ENCODE measurements around the gene PNPLA8. TPM values are rescaled to one million over a fixed set of nuclear protein-coding genes. Genes with fewer than 3 reads are reported as not detected.
"Not testable (repeated sequence)": the region's sequence is repeated elsewhere in the genome, so short reads cannot be mapped to it uniquely, and the experiment has no call there.

Gene PNPLA8
- total RNA-seq, 1 experiment from 2014 or later: 31.3 TPM

GRCh38 chr7:108541478-108541877, 15.5 kb upstream of the PNPLA8 start:
- H3K9me2 ChIP-seq (ENCODE audit: insufficient read depth): no peaks in the 10 kb centered on the region
- intact Hi-C loops (cut with micrococcal nuclease; ENCODE audit: unreplicated experiment): no loop called here
- H3K9me3 ChIP-seq (ENCODE audit: insufficient read depth, low read depth): no peaks in the 10 kb centered on the region
- H3K27me3 ChIP-seq (ENCODE audit: insufficient read depth, low read depth): no peaks in the 10 kb centered on the region
- H3K4me3 ChIP-seq: no peak overlapping the region
- H3K27ac ChIP-seq: no peak overlapping the region
- TF ChIP-seq EZH2 (IDR thresholded peaks at IDR 0.05; ENCODE audit: low read depth): no peak
- no peak for TF ChIP-seq CTCF (conservative IDR thresholded peaks at IDR 0.05)
- ChIA-PET POLR2A (ENCODE audit: unreplicated experiment) (no interaction called here), CTCF (no interaction called here)
- no peaks in the 10 kb centered on the region for H3K4me1 ChIP-seq (replicated peaks; ENCODE audit: insufficient read depth)
- H3K79me2 ChIP-seq (ENCODE audit: low read depth): no peaks in the 10 kb centered on the region
- no peak overlapping the region for H3K4me2 ChIP-seq
- no TSS peak for BruUV-seq (replicated peaks)
- H3F3A ChIP-seq (ENCODE audit: insufficient read depth, low read depth): no peaks in the 10 kb centered on the region
- H2AFZ ChIP-seq: no peak overlapping the region
- no peak for DNase-seq
- no peaks in the 10 kb centered on the region for H3K36me3 ChIP-seq (ENCODE audit: low read depth)
- H4K20me1 ChIP-seq (ENCODE audit: insufficient read depth): no peaks in the 10 kb centered on the region

- BruUV-seq (replicated peaks); H2AFZ ChIP-seq; H3K36me3 ChIP-seq (ENCODE audit: low read depth); H3F3A ChIP-seq (ENCODE audit: insufficient read depth, low read depth); H3K79me2 ChIP-seq (ENCODE audit: low read depth); H3K27ac ChIP-seq; H3K9me3 ChIP-seq (ENCODE audit: insufficient read depth, low read depth); H3K27me3 ChIP-seq (ENCODE audit: insufficient read depth, low read depth); H3K9me2 ChIP-seq (ENCODE audit: insufficient read depth); CTCF ChIA-PET; intact Hi-C loops (cut with micrococcal nuclease; ENCODE audit: unreplicated experiment); H3K4me1 ChIP-seq (replicated peaks; ENCODE audit: insufficient read depth); DNase-seq; POLR2A ChIA-PET (ENCODE audit: unreplicated experiment); H3K4me3 ChIP-seq; H3K4me2 ChIP-seq; H4K20me1 ChIP-seq (ENCODE audit: insufficient read depth): not testable (repeated sequence)
Measured at GRCh38 chr7:108538685-108539084, 12.8 kb upstream of the PNPLA8 start.

DNA sequence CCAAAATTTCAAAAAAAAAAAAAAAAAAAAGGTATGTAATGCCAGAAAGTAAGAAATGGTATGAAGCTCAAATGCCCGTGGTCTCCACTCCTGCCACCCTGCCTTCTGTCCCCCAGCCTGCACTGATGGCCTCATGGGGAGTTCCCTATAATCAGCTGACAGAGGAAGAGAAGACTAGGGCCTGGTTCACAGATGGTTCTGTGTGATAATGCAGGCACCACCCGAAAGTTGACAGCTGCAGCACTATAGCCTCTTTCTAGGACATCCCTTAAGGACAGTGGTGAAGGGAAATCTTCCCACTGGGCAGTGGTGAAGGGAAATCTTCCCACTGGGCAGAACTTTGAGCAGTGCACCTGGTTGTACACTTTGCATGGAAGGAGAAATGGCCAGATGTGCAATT, 12.3 kb upstream of the PNPLA8 start:
- CTCF ChIA-PET; intact Hi-C loops (cut with micrococcal nuclease; ENCODE audit: unreplicated experiment); BruUV-seq (replicated peaks): not testable (repeated sequence)

GRCh38 chr7:108537229-108537628, 11.3 kb upstream of the PNPLA8 start:
- H3K36me3 ChIP-seq (ENCODE audit: low read depth): no peaks in the 10 kb centered on the region
- BruUV-seq (replicated peaks): no TSS peak
- no peak overlapping the region for H3K4me3 ChIP-seq
- DNase-seq: no peak
- no peaks in the 10 kb centered on the region for H3K79me2 ChIP-seq (ENCODE audit: low read depth)
- ChIA-PET POLR2A (ENCODE audit: unreplicated experiment) (no interaction called here), CTCF (no interaction called here)
- H3K9me3 ChIP-seq (ENCODE audit: insufficient read depth, low read depth): no peaks in the 10 kb centered on the region
- no peaks in the 10 kb centered on the region for H3F3A ChIP-seq (ENCODE audit: insufficient read depth, low read depth)
- H4K20me1 ChIP-seq (ENCODE audit: insufficient read depth): no peaks in the 10 kb centered on the region
- no peak overlapping the region for H2AFZ ChIP-seq
- H3K9me2 ChIP-seq (ENCODE audit: insufficient read depth): no peaks in the 10 kb centered on the region
- TF ChIP-seq CTCF (conservative IDR thresholded peaks at IDR 0.05) (no peak), EZH2 (IDR thresholded peaks at IDR 0.05; ENCODE audit: low read depth) (no peak)
- no peaks in the 10 kb centered on the region for H3K4me1 ChIP-seq (replicated peaks; ENCODE audit: insufficient read depth)
- H3K27ac ChIP-seq: no peak overlapping the region
- no peaks in the 10 kb centered on the region for H3K27me3 ChIP-seq (ENCODE audit: insufficient read depth, low read depth)
- intact Hi-C loops (cut with micrococcal nuclease; ENCODE audit: unreplicated experiment): no loop called here
- H3K4me2 ChIP-seq: no peak overlapping the region

More for the DNA sequence above, 12.3 kb upstream of the PNPLA8 start:
- H3K36me3 ChIP-seq (ENCODE audit: low read depth); DNase-seq; H3K27me3 ChIP-seq (ENCODE audit: insufficient read depth, low read depth); H3K4me3 ChIP-seq; H3K27ac ChIP-seq; H4K20me1 ChIP-seq (ENCODE audit: insufficient read depth); H3F3A ChIP-seq (ENCODE audit: insufficient read depth, low read depth); H3K9me3 ChIP-seq (ENCODE audit: insufficient read depth, low read depth); H3K79me2 ChIP-seq (ENCODE audit: low read depth); H3K9me2 ChIP-seq (ENCODE audit: insufficient read depth); POLR2A ChIA-PET (ENCODE audit: unreplicated experiment); H3K4me1 ChIP-seq (replicated peaks; ENCODE audit: insufficient read depth); H2AFZ ChIP-seq; H3K4me2 ChIP-seq: not testable (repeated sequence)
